PC-3 (cell line): ENCODE data around the gene HAUS1. TPM values are rescaled to one million over a fixed set of nuclear protein-coding genes. Genes with fewer than 3 reads are reported as not detected.

Experiments used
- ATAC-seq: fragments of 200-7000 bp; cut with Tn5 transposase; 2 replicates; pipeline ENCODE4 v1.9.1; 2020; ENCODE audit warnings: mild to moderate bottlenecking, moderate library complexity
- BruUV-seq: library from RNA; stranded (reverse); fragments of 400-500 nt; replicated peaks from 2 replicates; lab custom pipeline; 2021; lab: Mats Ljungman, UMichigan
- CTCF ChIA-PET: fragments of 300-600 bp; sonication (Branson Sonifier 250); formaldehyde crosslinking; loops from one replicate; lab custom pipeline; 2022; ENCODE audit warnings: antibody characterized with exemption; lab: Charles Lee
- POLR2A ChIA-PET: fragments of 300-600 bp; sonication (Branson Sonifier 250); formaldehyde crosslinking; loops from one replicate; lab custom pipeline; 2022; ENCODE audit warnings: antibody characterized with exemption; ENCODE audit not compliant: unreplicated experiment; lab: Charles Lee
- DNase-seq: peaks from one replicate; pipeline ENCODE4 v3.0.0-alpha.2; 2015
- H2AFZ ChIP-seq: fragments of 300-600 bp; sonication (generic); 2 replicates; pipeline ENCODE4 v1.6.0; 2016; ENCODE audit warnings: antibody characterized with exemption, low read length
- H3F3A ChIP-seq: fragments of 300-600 bp; sonication (generic); one replicate; pipeline ENCODE4 v1.6.0; 2017; ENCODE audit warnings: antibody characterized with exemption, low read length, control low read depth, mild to moderate bottlenecking; ENCODE audit not compliant: unreplicated experiment
- H3K27ac ChIP-seq: fragments of 300-600 bp; sonication (generic); 2 replicates; pipeline ENCODE4 v1.5.1; 2016; ENCODE audit warnings: mild to moderate bottlenecking, low read length
- H3K27me3 ChIP-seq: fragments of 300-600 bp; sonication (generic); 2 replicates; pipeline ENCODE4 v1.6.1; 2016; ENCODE audit warnings: low read length, mixed read lengths
- H3K36me3 ChIP-seq: fragments of 300-600 bp; sonication (generic); 2 replicates; pipeline ENCODE4 v1.6.1; 2016; ENCODE audit warnings: low read depth, mixed run types, low read length, mixed read lengths
- H3K4me1 ChIP-seq: fragments of 300-600 bp; sonication (generic); 2 replicates; pipeline ENCODE4 v1.5.1; 2016; ENCODE audit warnings: low read length; ENCODE audit not compliant: insufficient read depth
- H3K4me2 ChIP-seq: fragments of 300-600 bp; sonication (generic); 2 replicates; pipeline ENCODE4 v1.6.0; 2016; ENCODE audit warnings: low read length
- H3K4me3 ChIP-seq: fragments of 300-600 bp; sonication (generic); 2 replicates; pipeline ENCODE4 v1.5.1; 2016; ENCODE audit warnings: mild to moderate bottlenecking, low read length, mixed read lengths
- H3K79me2 ChIP-seq: fragments of 300-600 bp; sonication (generic); 2 replicates; pipeline ENCODE4 v1.6.1; 2017; ENCODE audit warnings: low read length, mixed read lengths
- H3K9ac ChIP-seq: fragments of 300-600 bp; sonication (generic); 2 replicates; pipeline ENCODE4 v1.6.0; 2016; ENCODE audit warnings: mild to moderate bottlenecking, low read length
- H3K9me2 ChIP-seq: fragments of 300-600 bp; sonication (generic); replicated peaks from 2 replicates; pipeline ENCODE4 v1.6.1; 2016; ENCODE audit warnings: mixed run types, low read length, mixed read lengths
- H3K9me3 ChIP-seq: fragments of 300-600 bp; sonication (generic); 2 replicates; pipeline ENCODE4 v1.6.1; 2016; ENCODE audit warnings: low read length, mixed read lengths
- H4K20me1 ChIP-seq: fragments of 300-600 bp; sonication (generic); 2 replicates; pipeline ENCODE4 v1.6.1; 2016; ENCODE audit warnings: low read length, mixed read lengths
- CTCF ChIP-seq: fragments of 300-600 bp; sonication (generic); conservative IDR thresholded peaks from 2 replicates; pipeline ENCODE4 v1.5.1; 2017; ENCODE audit warnings: antibody characterized with exemption, low read depth, mild to moderate bottlenecking, low read length
- EZH2 ChIP-seq: fragments of 300-600 bp; sonication (generic); IDR thresholded peaks from one replicate; pipeline ENCODE4 v1.6.1; 2017; ENCODE audit warnings: antibody characterized with exemption, mild to moderate bottlenecking, low read length; ENCODE audit not compliant: unreplicated experiment
- EZH2phosphoT487 ChIP-seq: fragments of 300-600 bp; sonication (generic); IDR thresholded peaks from 2 replicates; pipeline ENCODE4 v1.6.1; 2018; ENCODE audit warnings: mild to moderate bottlenecking, antibody characterized with exemption, low read length, borderline replicate concordance
- intact Hi-C: fragments of 100-400 bp; cut with micrococcal nuclease; formaldehyde crosslinking; loops from 2 replicates; pipeline ENCODE4 v1.9.0; 2023
- total RNA-seq: library from RNA; depleted of rRNA; stranded (reverse); fragments of >200 nt; gene quantifications from 2 replicates; pipeline ENCODE4 v1.2.3, GENCODE V29; 2014

HAUS1 gene
- total RNA-seq, 1 experiment from 2014 or later: 17.7 TPM

DNA sequence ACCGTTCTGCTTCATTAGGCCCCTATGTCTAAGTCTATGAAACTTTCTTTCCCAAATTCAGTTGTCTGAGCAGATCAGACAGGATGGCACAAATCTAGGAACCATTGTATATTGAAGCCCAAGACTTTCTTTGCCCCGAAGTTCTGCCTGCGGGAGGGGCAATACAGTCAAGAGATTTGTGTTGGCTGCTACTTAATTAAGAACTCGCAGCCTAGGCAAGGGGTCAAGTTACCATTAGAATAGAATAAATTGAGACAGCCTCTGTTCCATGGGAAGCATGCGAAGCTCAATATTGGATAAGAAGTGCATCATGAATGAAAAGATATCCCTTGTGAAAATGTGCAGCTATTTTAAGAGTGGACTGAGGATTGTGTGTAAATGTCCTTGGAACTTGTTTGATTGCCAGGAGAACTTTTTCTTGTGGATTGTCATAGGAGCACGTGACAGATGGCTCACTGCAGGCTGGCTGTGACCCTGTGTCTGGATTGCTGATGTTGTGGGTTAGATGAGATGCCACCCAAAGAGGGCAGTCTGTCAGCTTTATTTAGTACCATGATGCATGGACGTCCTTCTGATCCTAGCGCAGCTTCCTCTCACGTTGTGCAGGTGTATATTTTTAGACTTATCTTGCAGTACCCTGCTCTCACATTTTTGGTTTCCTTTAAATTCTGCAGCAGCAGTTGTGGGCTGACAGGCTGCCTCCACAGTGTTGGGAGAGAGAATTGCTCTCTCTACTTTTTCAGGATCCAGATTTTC lies 30.9 kb downstream of the HAUS1 start:
- ChIA-PET POLR2A (no interaction called here), CTCF (no interaction called here)
- no peaks in the 10 kb centered on the region for H4K20me1 ChIP-seq
- no peaks in the 10 kb centered on the region for H3K27me3 ChIP-seq
- H3K4me2 ChIP-seq: no peak overlapping the region
- H2AFZ ChIP-seq: no peak overlapping the region
- H3F3A ChIP-seq: no peaks in the 10 kb centered on the region
- DNase-seq (no peak), ATAC-seq (no peak)
- H3K79me2 ChIP-seq: no peaks in the 10 kb centered on the region
- intact Hi-C loops: no loop called here
- H3K4me1 ChIP-seq: no peaks in the 10 kb centered on the region
- TF ChIP-seq CTCF (no peak), EZH2 (no peak), EZH2phosphoT487 (no peak)
- H3K36me3 ChIP-seq: no peaks in the 10 kb centered on the region
- no peaks in the 10 kb centered on the region for H3K9me2 ChIP-seq
- no peak overlapping the region for H3K27ac ChIP-seq
- H3K9ac ChIP-seq: no peak overlapping the region
- H3K4me3 ChIP-seq: no peak overlapping the region
- BruUV-seq: no TSS peak
- H3K9me3 ChIP-seq: no peaks in the 10 kb centered on the region

GRCh38 chr18:46140173-46140572 lies 36.0 kb downstream of the HAUS1 start:
- ChIA-PET CTCF (no interaction called here), POLR2A (no interaction called here)
- DNase-seq (no peak), ATAC-seq (no peak)
- Histone ChIP-seq H2AFZ (no peak overlapping the region), H3K4me3 (no peak overlapping the region), H3K9me3 (no peaks in the 10 kb centered on the region), H3K4me2 (no peak overlapping the region), H3F3A (no peaks in the 10 kb centered on the region), H3K27ac (no peak overlapping the region), H3K36me3 (no peaks in the 10 kb centered on the region), H3K27me3 (no peaks in the 10 kb centered on the region), H3K9me2 (no peaks in the 10 kb centered on the region), H3K79me2 (no peaks in the 10 kb centered on the region), H3K9ac (no peak overlapping the region), H3K4me1 (no peaks in the 10 kb centered on the region), H4K20me1 (no peaks in the 10 kb centered on the region)
- TF ChIP-seq CTCF (no peak), EZH2phosphoT487 (no peak), EZH2 (no peak)
- no TSS peak for BruUV-seq
- intact Hi-C loops: no loop called here

DNA sequence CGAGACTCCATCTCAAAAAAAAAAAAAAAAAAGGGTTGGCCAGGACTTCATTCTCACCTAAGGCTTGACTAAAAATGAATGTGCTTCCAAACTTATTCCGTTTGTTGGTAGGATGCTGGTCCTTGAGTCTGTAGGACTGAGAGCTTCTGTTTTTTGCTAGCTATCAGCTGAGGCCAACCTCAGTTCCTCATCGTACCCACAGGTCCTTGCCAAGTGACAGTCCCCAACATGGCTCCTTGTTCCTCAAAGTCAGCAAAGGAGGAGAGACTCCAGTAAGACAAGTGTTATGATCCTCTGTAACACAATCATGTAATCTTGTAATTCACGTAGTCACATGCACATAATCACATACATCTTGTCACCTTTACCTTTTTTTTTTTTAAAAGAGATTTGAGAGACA lies 37.0 kb downstream of the HAUS1 start:
- H3K27me3 ChIP-seq: no peaks in the 10 kb centered on the region
- no peak overlapping the region for H3K4me2 ChIP-seq
- TF ChIP-seq EZH2 (no peak), EZH2phosphoT487 (no peak), CTCF (no peak)
- H3K4me1 ChIP-seq: no peaks in the 10 kb centered on the region
- no peaks in the 10 kb centered on the region for H3K79me2 ChIP-seq
- no peak overlapping the region for H3K27ac ChIP-seq
- H3F3A ChIP-seq: no peaks in the 10 kb centered on the region
- no TSS peak for BruUV-seq
- DNase-seq: no peak
- intact Hi-C loops: no loop called here
- no peak overlapping the region for H2AFZ ChIP-seq
- H3K36me3 ChIP-seq: no peaks in the 10 kb centered on the region
- ChIA-PET CTCF (no interaction called here), POLR2A (no interaction called here)
- H3K4me3 ChIP-seq: no peak overlapping the region
- no peaks in the 10 kb centered on the region for H3K9me2 ChIP-seq
- no peaks in the 10 kb centered on the region for H4K20me1 ChIP-seq
- H3K9me3 ChIP-seq: no peaks in the 10 kb centered on the region
- no peak for ATAC-seq
- no peak overlapping the region for H3K9ac ChIP-seq
